ENCODE measurements around the gene OR9Q1.
"Not testable (repeated sequence)": the region's sequence is repeated elsewhere in the genome, so short reads cannot be mapped to it uniquely, and the experiment has no call there.

GRCh38 chr11:58000021-58000420 lies 23.7 kb upstream of the OR9Q1 start:
- not testable (repeated sequence) for TF ChIP-seq POLR2A (IDR thresholded peaks at IDR 0.05; ENCODE audit: low read length); GATA1 (IDR thresholded peaks at IDR 0.05; ENCODE audit: low read depth, low read length)

All from erythroblast (primary cell).